Ramos (cell line): ENCODE data around the gene ALOX5.
"Not testable (repeated sequence)": the region's sequence is repeated elsewhere in the genome, so short reads cannot be mapped to it uniquely, and the experiment has no call there.

Source experiments
- in situ Hi-C: fragments of 300-500 bp; cut with MboI; formaldehyde crosslinking; loops from one replicate; pipeline ENCODE4 v1.14.3; 2022; ENCODE audit warnings: low sequenced_read_pairs; ENCODE audit not compliant: unreplicated experiment

ALOX5 gene

GRCh38 chr10:45454262-45454661 lies 80.2 kb downstream of the ALOX5 start:
- in situ Hi-C loops, result loop anchor here (10.0 to 25.0 kb wide), 2 partner anchors 199 to 808 kb away; no protein-coding TSS in a partner anchor

DNA sequence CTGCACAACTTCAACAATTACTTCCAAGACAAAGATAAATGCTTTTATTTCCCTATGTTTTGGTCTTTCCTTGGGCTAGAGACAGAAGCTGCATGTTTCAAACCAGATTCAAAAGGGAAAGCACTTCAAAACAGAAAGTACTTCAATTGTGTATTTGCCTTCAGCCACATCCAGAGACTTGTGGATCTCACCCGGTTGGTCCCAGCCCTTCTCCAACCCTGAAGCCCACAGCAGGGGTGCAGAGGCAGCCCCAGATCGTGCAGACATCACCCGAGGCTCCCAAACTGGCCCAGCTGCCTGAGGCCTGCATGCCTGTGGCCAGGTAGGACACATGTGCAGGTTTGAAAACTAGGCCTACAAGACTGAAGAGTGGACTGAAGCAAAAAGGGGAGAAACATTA lies 80.8 kb downstream of the ALOX5 start:
- in situ Hi-C loops, result loop anchor here (10.0 to 25.0 kb wide), 2 partner anchors 200 to 807 kb away; no protein-coding TSS in a partner anchor

GRCh38 chr10:45456233-45456632 lies 82.2 kb downstream of the ALOX5 start:
- in situ Hi-C loops, result loop anchor here (10.0 to 25.0 kb wide), 2 partner anchors 201 to 806 kb away; no protein-coding TSS in a partner anchor

DNA sequence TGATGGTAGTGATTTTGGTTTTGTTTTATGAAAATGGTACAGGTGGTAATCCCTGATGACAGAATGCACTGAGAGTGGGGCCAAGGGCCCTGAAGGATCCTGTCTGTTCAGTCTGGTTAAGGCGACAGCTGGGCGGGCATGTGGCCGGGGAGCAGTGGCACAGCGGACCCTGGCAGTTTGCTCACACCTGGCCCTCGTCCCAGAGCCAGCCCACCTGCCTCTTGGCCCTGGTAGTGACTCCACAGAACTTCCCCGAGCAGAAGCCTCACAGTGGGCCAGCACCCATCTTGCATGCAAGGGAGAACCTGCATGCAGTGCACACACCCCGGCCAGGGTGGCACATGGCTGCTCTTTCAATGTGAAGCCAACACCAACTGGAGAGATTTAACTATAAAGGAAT lies 82.8 kb downstream of the ALOX5 start:
- in situ Hi-C loops, result loop anchor here (10.0 to 25.0 kb wide), 2 partner anchors 202 to 805 kb away; no protein-coding TSS in a partner anchor

GRCh38 chr10:45457487-45457886 lies 83.5 kb downstream of the ALOX5 start:
- in situ Hi-C loops, result loop anchor here (10.0 to 25.0 kb wide), 2 partner anchors 203 to 805 kb away; no protein-coding TSS in a partner anchor

GRCh38 chr10:45460235-45460878 lies 86.3 kb downstream of the ALOX5 start:
- in situ Hi-C loops, result loop anchor here (25.0 kb wide), 1 partner anchor 802 kb away; no protein-coding TSS in a partner anchor

DNA sequence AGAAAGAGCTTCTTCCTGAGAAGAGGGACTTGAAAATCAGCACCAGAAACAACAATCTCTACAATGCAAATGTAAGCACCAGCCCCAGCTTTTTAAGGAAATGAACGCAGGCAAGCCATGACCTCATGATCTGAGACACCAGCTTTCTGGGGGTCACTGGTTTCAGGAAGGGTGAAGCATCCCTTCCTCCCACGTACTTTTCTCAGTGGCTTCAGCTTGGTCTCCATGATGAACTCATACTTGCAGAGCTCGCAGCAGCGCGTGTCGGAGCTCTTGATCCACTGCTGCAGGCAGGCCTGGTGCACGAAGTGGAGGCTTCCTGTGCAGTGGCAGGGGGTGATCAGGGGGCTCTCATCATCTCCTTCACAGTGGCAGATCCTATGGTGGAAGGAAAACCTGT lies 87.0 kb downstream of the ALOX5 start:
- in situ Hi-C loops, result loop anchor here (25.0 kb wide), 1 partner anchor 801 kb away; no protein-coding TSS in a partner anchor

DNA sequence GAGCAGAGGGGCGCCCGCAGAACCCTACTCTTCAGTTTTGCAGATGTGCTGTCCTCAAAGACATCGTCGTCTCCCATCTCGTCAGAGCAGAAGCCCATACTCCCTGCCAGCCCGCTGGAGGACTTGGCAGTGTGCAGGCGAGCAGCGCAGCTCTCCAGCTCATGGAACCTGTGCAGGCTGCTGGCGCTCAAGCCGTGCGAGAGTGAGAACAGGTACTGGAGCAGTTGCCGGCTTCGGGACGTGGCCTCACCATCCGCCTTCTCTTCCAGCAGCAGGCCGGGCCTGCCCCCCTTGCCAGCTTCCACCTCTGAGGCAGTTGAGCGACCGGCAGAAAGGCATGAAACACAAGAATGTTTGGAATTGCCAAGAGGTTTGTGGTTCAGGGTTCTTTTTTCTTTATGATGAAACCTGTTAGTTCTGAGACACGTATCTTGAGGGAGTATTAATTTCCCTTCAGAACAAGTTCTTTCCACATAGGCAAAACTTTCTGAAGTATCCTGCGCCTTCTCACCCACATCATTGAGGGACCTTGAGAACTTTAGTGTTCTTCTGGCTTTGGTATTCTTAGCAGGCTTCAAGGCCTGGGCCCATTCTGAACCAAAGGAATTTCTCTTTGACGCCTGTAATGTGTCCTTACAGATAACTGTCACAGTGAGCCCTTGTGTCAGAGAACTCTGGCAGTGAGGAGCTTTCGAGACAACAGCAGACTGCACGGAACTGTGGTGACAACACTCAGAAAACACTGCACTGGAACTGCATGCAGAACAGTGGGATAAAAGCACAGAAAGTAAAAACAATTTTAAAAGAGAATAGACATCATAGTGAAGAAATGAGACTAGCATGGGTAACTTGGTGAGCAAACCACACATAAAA lies 89.5 kb downstream of the ALOX5 start:
- in situ Hi-C loops, result loop anchor here (25.0 kb wide), 1 partner anchor 799 kb away; no protein-coding TSS in a partner anchor

DNA sequence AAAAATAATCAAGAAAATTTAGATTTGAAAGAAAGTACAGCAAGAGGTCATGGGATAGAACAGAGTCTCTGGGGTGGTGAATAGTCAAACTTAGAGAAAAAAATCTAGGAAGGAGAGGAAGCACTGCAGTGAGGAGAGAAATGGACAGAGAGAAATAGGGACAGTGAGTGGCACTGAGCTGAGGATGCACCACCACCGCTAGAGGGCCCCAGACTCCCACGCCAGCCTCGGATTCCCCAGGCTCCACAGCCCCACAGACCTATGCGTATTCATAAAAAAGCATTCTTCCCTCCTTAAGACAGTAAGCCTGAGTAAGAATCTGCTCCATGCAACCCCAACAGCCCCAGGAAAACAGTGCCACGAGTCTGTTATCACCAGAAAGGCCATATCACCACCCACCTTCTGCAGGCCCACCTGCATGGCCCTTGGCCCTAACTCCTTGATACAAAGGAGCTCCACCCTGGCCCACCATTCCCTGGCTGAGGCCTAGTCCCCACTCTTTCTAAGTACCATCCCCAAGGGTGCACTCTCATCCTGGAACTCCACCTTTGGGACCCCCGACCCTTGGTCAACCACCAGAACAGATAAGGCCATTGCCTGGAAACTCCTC lies 91.0 kb downstream of the ALOX5 start:
- in situ Hi-C loops, result loop anchor here (5.0 to 25.0 kb wide), 2 partner anchors 207 to 797 kb away; partner anchors contain the start of gene ZFAND4

- in situ Hi-C loops, result loop anchor here (5.0 to 25.0 kb wide), 2 partner anchors 206 to 796 kb away; partner anchors contain the start of gene ZFAND4
These were observed 92.8 kb downstream of the ALOX5 start for GRCh38 chr10:45466784-45467183.

GRCh38 chr10:45468079-45468478 lies 94.1 kb downstream of the ALOX5 start:
- in situ Hi-C loops, result loop anchor here (5.0 to 25.0 kb wide), 2 partner anchors 204 to 794 kb away; partner anchors contain the start of gene ZFAND4

DNA sequence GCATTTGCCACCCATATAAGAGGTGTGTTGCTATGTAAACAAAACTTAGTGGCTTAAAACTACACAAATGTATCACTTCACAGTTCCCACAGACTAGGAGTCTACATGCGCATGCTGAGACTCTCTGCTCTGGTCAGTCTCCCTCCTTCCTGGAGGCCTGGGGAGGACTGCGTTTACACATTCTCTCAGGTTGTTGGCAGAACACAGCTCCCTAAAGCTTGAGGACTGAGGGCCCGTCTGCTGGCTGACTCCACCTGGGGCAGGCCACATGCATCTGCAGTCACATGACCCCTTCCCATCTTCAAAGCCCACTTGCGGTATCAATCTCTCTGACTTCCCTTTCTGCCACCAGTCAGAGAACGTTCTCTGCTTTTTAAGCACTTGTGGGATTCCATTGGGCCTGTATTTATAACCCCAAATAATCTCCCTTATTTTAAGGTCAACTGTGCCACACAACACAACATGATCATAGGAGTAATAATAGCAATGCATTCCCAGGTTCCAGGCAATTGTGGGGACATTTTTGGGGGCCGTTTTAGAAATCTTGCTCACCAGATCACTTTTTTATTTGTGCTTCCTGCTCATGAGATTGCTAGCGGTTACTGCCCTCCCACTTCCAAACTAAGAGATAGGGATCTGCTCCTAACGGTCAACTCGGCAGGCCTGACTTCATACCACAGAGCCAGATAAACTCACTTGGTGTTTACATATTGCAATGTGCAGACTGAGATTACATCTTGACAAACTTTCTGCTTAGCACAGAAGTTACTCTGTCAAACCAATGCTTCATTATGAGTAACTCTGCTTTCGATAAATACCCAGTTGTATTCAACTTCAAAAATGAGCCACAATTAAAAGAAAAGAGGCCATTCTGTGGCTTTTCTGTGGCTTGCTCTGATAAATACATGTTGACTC lies 96.3 kb downstream of the ALOX5 start:
- in situ Hi-C loops, result loop anchor here (25.0 kb wide), 1 partner anchor 792 kb away; no protein-coding TSS in a partner anchor

GRCh38 chr10:45471059-45471458 lies 97.0 kb downstream of the ALOX5 start:
- in situ Hi-C loops, result loop anchor here (25.0 kb wide), 1 partner anchor 791 kb away; no protein-coding TSS in a partner anchor

GRCh38 chr10:45471531-45472310 lies 97.7 kb downstream of the ALOX5 start:
- in situ Hi-C loops, result loop anchor here (25.0 kb wide), 1 partner anchor 791 kb away; no protein-coding TSS in a partner anchor

DNA sequence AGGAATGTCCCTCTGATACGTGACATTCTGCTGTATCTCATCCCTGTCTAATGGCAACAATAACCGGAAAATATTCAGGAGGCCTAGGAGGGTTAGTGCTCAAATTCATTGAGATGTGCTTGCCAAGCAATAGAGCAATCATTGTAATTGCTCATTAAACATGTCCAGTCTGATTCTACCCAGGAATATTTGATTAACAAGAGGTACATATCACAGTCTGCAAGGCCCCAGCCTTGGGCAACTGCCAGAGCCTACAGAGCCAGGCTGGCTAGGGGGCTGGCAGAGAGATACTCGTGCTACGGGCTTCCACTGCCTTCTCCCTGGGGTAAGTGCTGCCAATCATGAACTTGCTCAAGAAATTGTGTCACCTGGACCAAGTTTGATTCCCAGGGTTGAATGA lies 99.1 kb downstream of the ALOX5 start:
- in situ Hi-C loops, result loop anchor here (25.0 kb wide), 1 partner anchor 789 kb away; no protein-coding TSS in a partner anchor

- in situ Hi-C loops, result no loop called here
These were observed 102.5 kb downstream of the ALOX5 start for GRCh38 chr10:45476559-45476958.

DNA sequence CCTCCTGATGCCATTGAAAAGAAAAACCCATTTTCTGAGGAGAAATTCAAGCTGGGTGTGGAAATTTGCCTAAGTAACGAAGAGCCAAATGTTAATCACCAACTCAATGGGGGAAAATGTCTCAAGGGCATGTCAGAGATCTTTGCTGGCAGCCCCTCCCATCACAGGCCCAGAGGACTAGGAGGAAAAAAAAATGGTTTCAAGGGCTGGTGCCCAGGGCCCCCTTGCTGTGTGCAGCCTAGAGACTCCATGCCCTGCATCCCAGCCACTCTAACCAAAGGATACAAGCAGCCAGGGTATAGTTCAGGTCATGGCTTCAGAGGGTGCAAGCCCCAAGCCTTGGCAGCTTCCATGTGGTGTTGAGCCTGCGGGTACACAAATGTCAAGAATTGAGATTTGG lies 106.3 kb downstream of the ALOX5 start:
- in situ Hi-C loops, result no loop called here

GRCh38 chr10:45481100-45481499 lies 107.1 kb downstream of the ALOX5 start:
- in situ Hi-C loops, result not testable (repeated sequence)
